ENCODE results near the gene PRR23E. TPM values are rescaled to one million over a fixed set of nuclear protein-coding genes. Genes with fewer than 3 reads are reported as not detected.

Gene PRR23E
- polyA plus RNA-seq, 1 donor: not detected

GRCh38 chr3:127209840-127210653 is 17.1 kb downstream of the PRR23E start:
- DNase-seq: no peak

GRCh38 chr3:127210654-127210943 is 17.7 kb downstream of the PRR23E start:
- DNase-seq: no peak

GRCh38 chr3:127211118-127212060 is 18.5 kb downstream of the PRR23E start:
- no peak for DNase-seq

GRCh38 chr3:127212231-127212630 is 19.3 kb downstream of the PRR23E start:
- DNase-seq: no peak

GRCh38 chr3:127212711-127213110 is 19.8 kb downstream of the PRR23E start:
- no peak for DNase-seq

- DNase-seq: no peak
Measured at GRCh38 chr3:127213381-127213918, 20.5 kb downstream of the PRR23E start.

- no peak for DNase-seq
Measured at GRCh38 chr3:127214975-127215374, 22.0 kb downstream of the PRR23E start.

GRCh38 chr3:127215714-127216414 is 22.9 kb downstream of the PRR23E start:
- no peak for DNase-seq

- no peak for DNase-seq
Measured at GRCh38 chr3:127216415-127217261, 23.7 kb downstream of the PRR23E start.

- DNase-seq: no peak
Measured at GRCh38 chr3:127217596-127218453, 24.9 kb downstream of the PRR23E start.

GRCh38 chr3:127218454-127218922 is 25.6 kb downstream of the PRR23E start:
- no peak for DNase-seq

- DNase-seq: no peak
Measured at GRCh38 chr3:127220497-127220896, 27.6 kb downstream of the PRR23E start.

GRCh38 chr3:127221037-127221436 is 28.1 kb downstream of the PRR23E start:
- no peak for DNase-seq

- no peak for DNase-seq
Measured at GRCh38 chr3:127221446-127222035, 28.6 kb downstream of the PRR23E start.

GRCh38 chr3:127222163-127222562 is 29.2 kb downstream of the PRR23E start:
- no peak for DNase-seq

- DNase-seq: no peak
Measured at GRCh38 chr3:127222664-127223063, 29.7 kb downstream of the PRR23E start.

- DNase-seq: no peak
Measured at GRCh38 chr3:127224118-127224517, 31.2 kb downstream of the PRR23E start.

GRCh38 chr3:127226457-127226856 is 33.5 kb downstream of the PRR23E start:
- DNase-seq: no peak

- DNase-seq: no peak
Measured at GRCh38 chr3:127226946-127227842, 34.3 kb downstream of the PRR23E start.
